Heart left ventricle (tissue), 16 donors: ENCODE results near the gene PCED1B. TPM values are rescaled to one million over a fixed set of nuclear protein-coding genes. Genes with fewer than 3 reads are reported as not detected.
"Not testable (repeated sequence)": the region's sequence is repeated elsewhere in the genome, so short reads cannot be mapped to it uniquely, and the experiment has no call there.

Experiments
- ATAC-seq, 4 donors: fragments of 200-7000 bp; cut with Tn5 transposase; one replicate each; pipeline ENCODE4 v1.9.1; 2020 to 2022; ENCODE audit warnings: moderate library complexity in 4 of 4, mild to moderate bottlenecking in 3 of 4, moderate number of reproducible peaks in 1 of 4
- DNase-seq, 5 donors: peaks; one replicate each; pipeline ENCODE4 v3.0.0-alpha.2; 2020
- H3K27ac ChIP-seq, 12 donors: fragments of 200-600 bp; sonication (generic) in 4 of 12; one replicate each; pipeline versions ENCODE4 v1.5.0 to v1.8.0; 2016 to 2022; ENCODE audit warnings: mild to moderate bottlenecking in 2 of 12
- H3K27me3 ChIP-seq, 9 donors: fragments of 200-600 bp; sonication (generic) in 2 of 9; one replicate each; pipeline versions ENCODE4 v1.5.1 to v1.8.0; 2016 to 2022; ENCODE audit warnings: mild to moderate bottlenecking in 3 of 9
- H3K36me3 ChIP-seq, 9 donors: fragments of 200-600 bp; sonication (generic) in 2 of 9; one replicate each; pipeline versions ENCODE4 v1.5.0 to v1.8.0; 2018 to 2022; ENCODE audit warnings: mild to moderate bottlenecking in 2 of 9
- H3K4me1 ChIP-seq, 12 donors: fragments of 200-600 bp; sonication (generic) in 4 of 12; one replicate each; pipeline versions ENCODE4 v1.5.0 to v1.8.0; 2016 to 2022; ENCODE audit warnings: mild to moderate bottlenecking in 3 of 12
- H3K4me3 ChIP-seq, 12 donors: fragments of 200-600 bp; sonication (generic) in 4 of 12; one replicate each; pipeline versions ENCODE4 v1.5.0 to v1.8.0; 2017 to 2022; ENCODE audit warnings: mild to moderate bottlenecking in 9 of 12, moderate library complexity in 4 of 12
- H3K9me3 ChIP-seq, 12 donors: fragments of 200-600 bp; sonication (generic) in 4 of 12; one replicate each; pipeline versions ENCODE4 v1.5.0 to v1.8.0; 2016 to 2022; ENCODE audit warnings: mild to moderate bottlenecking in 1 of 12
- CTCF ChIP-seq, 12 donors: fragments of 200-600 bp; sonication (generic) in 4 of 12; IDR thresholded peaks; one replicate each; pipeline versions ENCODE4 v1.5.0 to v1.8.0; 2018 to 2022; ENCODE audit warnings: antibody characterized with exemption in 12 of 12, mild to moderate bottlenecking in 5 of 12
- POLR2A ChIP-seq, 2 donors: fragments of 450-650 bp; IDR thresholded peaks; one replicate each; pipeline ENCODE4 v1.6.1; 2017; ENCODE audit warnings: antibody characterized with exemption in 2 of 2, mild to moderate bottlenecking in 2 of 2, moderate library complexity in 2 of 2
- WGBS, 4 donors: extraction: QIAGEN DNeasy Blood & Tissue Kit in 2 of 4; methylation state at CpG; one replicate each; pipeline versions ENCODE4 v1.1.5 to v1.1.7; 2013 to 2018; 5-methylcytosine and 5-hydroxymethylcytosine counted together
- intact Hi-C, 10 donors: fragments of 100-400 bp; cut with DNase I; formaldehyde crosslinking; loops; one replicate each; pipeline versions ENCODE4 v1.11.1 to v1.14.2; 2022
- polyA plus RNA-seq, 2 donors: library from polyadenylated mRNA; stranded (reverse); fragments of 200-250 nt; gene quantifications; one replicate each; pipeline ENCODE4 v1.2.3, GENCODE V29; 2013
- total RNA-seq, 9 donors: library from RNA; depleted of rRNA in 2 of 9; stranded (reverse); fragments of >200 nt in 2 of 9; fragmentation: NEBNext Ultra II Directional in 3 of 9; extraction: Animal tissue kit (Norgen Biotek cat#: 25700) in 3 of 9; gene quantifications; one replicate each; pipeline versions ENCODE4 v1.1.0 to v1.2.4, GENCODE V29; 2016 to 2023
- donor health status: ischemic (EF 13 %, LVEDD 7.1; RV severe dilation, severe dysfunction).
- donor health status: healthy with polysubstance abuse.
- donor health status: DM: no; HTN: yes; CAD: no.
- donor health status: DM: no; HTN: no; CAD: no.
- donor health status: ischemic (EF 25% LVEDD 6.9; RV normal size, moderate dysfunction).
- donor health status: ischemic (EF 25% LVEDD 5.7; RV mildly dilated, moderate dysfunction).
- donor health status: healthy.
- donor health status: DM: yes; HTN: yes; CAD: no.
- donor health status: ischemic (EF 35%, LVEDD 5.7; RV mildly dilated, moderate dysfunction).
- donor health status: nonischemic (EF 11% LVEDD 7.7; RV severe dilation, severe dysfunction).
- donor health status: DM: yes; HTN: yes; CAD: no.
- donor health status: PGD.
- donor health status: ischemic (EF 29% LVEDD 5.4; RV normal size, mild dysfunction).
- donor health status: nonischemic (EF 23%, LVEDD 6.1; RV moderate dilation, normal function).

PCED1B gene
- total and polyA plus RNA-seq, 11 donors = 0.39 to 9.5 (median 0.72) TPM; not detected in 2

GRCh38 chr12:47194501-47194900, 115.1 kb downstream of the PCED1B start:
- Histone ChIP-seq H3K27me3 (no peaks in the 10 kb centered on the region), H3K36me3 (no peaks in the 10 kb centered on the region), H3K4me1 (peaks cover 0 to 53% (median 10%) of the 10 kb centered on the region in 12 donors), H3K27ac (peak overlapping the region in 2 of 12 donors; percentile 56 to 68), H3K9me3 (no peaks in the 10 kb centered on the region), H3K4me3 (no peak overlapping the region)
- ATAC-seq = peak; percentile 64 to 92 (median 88)
- WGBS, 4 donors = 18 to 20% (median 19%) methylated on average over 4 of the region's 4 CpGs
- TF ChIP-seq POLR2A (IDR thresholded peaks at IDR 0.05) (no peak), CTCF (IDR thresholded peaks at IDR 0.05) (no peak)
- no peak for DNase-seq
- intact Hi-C loops = no loop called here

GRCh38 chr12:47200446-47200845, 121.0 kb downstream of the PCED1B start:
- H3K36me3 ChIP-seq = peaks cover 0 to 4% (median 0%) of the 10 kb centered on the region in 9 donors
- no peak for ATAC-seq
- H3K9me3 ChIP-seq = peaks cover 0 to 8% (median 0%) of the 10 kb centered on the region in 12 donors
- WGBS, 4 donors = 53 to 63% (median 57%) methylated on average over 2 of the region's 2 CpGs
- H3K27me3 ChIP-seq = no peaks in the 10 kb centered on the region
- no peaks in the 10 kb centered on the region for H3K4me1 ChIP-seq
- TF ChIP-seq POLR2A (IDR thresholded peaks at IDR 0.05) (no peak), CTCF (IDR thresholded peaks at IDR 0.05) (no peak)
- no peak overlapping the region for H3K27ac ChIP-seq
- H3K4me3 ChIP-seq = no peak overlapping the region
- intact Hi-C loops = no loop called here
- no peak for DNase-seq

GRCh38 chr12:47201190-47201589, 121.8 kb downstream of the PCED1B start:
- H3K9me3 ChIP-seq, H3K27ac ChIP-seq, DNase-seq, intact Hi-C loops, ATAC-seq, H3K4me3 ChIP-seq, H3K36me3 ChIP-seq, H3K27me3 ChIP-seq, H3K4me1 ChIP-seq: not testable (repeated sequence)
- 79 to 87% (median 81%) methylated on average over 6 of the region's 6 CpGs for WGBS, 4 donors

- Histone ChIP-seq H3K36me3 (peaks cover 0 to 4% (median 0%) of the 10 kb centered on the region in 9 donors), H3K27ac (no peak overlapping the region), H3K4me3 (no peak overlapping the region), H3K27me3 (no peaks in the 10 kb centered on the region), H3K4me1 (peaks cover 0 to 13% (median 0%) of the 10 kb centered on the region in 12 donors), H3K9me3 (peaks cover 0 to 8% (median 0%) of the 10 kb centered on the region in 12 donors)
- ATAC-seq = no peak
- intact Hi-C loops = no loop called here
- DNase-seq = no peak
- no peak for TF ChIP-seq POLR2A (IDR thresholded peaks at IDR 0.05)
- TF ChIP-seq CTCF (IDR thresholded peaks at IDR 0.05) = no peak
- WGBS, 4 donors = 85 to 92% (median 87%) methylated on average over 2 of the region's 2 CpGs
Measured at GRCh38 chr12:47202176-47202575, 122.8 kb downstream of the PCED1B start.
